HG03354 (cell line): ENCODE data around the gene CBR4.
"Not testable (repeated sequence)": the region's sequence is repeated elsewhere in the genome, so short reads cannot be mapped to it uniquely, and the experiment has no call there.

Experiments used
- ATAC-seq: cut with Tn5 transposase; IDR thresholded peaks from one replicate; pipeline ENCODE4 v1.9.1; 2021; ENCODE audit warnings: mild to moderate bottlenecking; ENCODE audit not compliant: unreplicated experiment, poor library complexity, severe bottlenecking

Gene CBR4

GRCh38 chr4:169035871-169036620 is 26.0 kb upstream of the CBR4 start:
- not testable (repeated sequence) for ATAC-seq

GRCh38 chr4:169033660-169034059 is 23.6 kb upstream of the CBR4 start:
- no peak for ATAC-seq

GRCh38 chr4:169032883-169033645 is 23.0 kb upstream of the CBR4 start:
- ATAC-seq = no peak

GRCh38 chr4:169032194-169032593 is 22.1 kb upstream of the CBR4 start:
- ATAC-seq = no peak

- no peak for ATAC-seq
Observed at GRCh38 chr4:169031392-169031791, 21.3 kb upstream of the CBR4 start.

GRCh38 chr4:169030562-169030982 is 20.5 kb upstream of the CBR4 start:
- ATAC-seq = no peak

GRCh38 chr4:169029947-169030346 is 19.9 kb upstream of the CBR4 start:
- no peak for ATAC-seq

- ATAC-seq = no peak
Observed at GRCh38 chr4:169027663-169028062, 17.6 kb upstream of the CBR4 start.

GRCh38 chr4:169025184-169025583 is 15.1 kb upstream of the CBR4 start:
- no peak for ATAC-seq

- peak; percentile 87 for ATAC-seq
Observed at GRCh38 chr4:169024762-169025161, 14.7 kb upstream of the CBR4 start.

GRCh38 chr4:169018406-169018805 is 8.4 kb upstream of the CBR4 start:
- no peak for ATAC-seq

GRCh38 chr4:169017971-169018370 is 7.9 kb upstream of the CBR4 start:
- ATAC-seq = no peak

GRCh38 chr4:169015186-169015623 is 5.2 kb upstream of the CBR4 start:
- no peak for ATAC-seq

- no peak for ATAC-seq
Observed at GRCh38 chr4:169014586-169014985, 4.5 kb upstream of the CBR4 start.

- ATAC-seq = no peak
Observed at GRCh38 chr4:169013396-169013795, 3.3 kb upstream of the CBR4 start.

GRCh38 chr4:169012049-169012448 is 2.0 kb upstream of the CBR4 start:
- no peak for ATAC-seq

- peak; percentile 35 for ATAC-seq
Observed at GRCh38 chr4:169009286-169010124, 550 bp downstream of the CBR4 start.

GRCh38 chr4:169005453-169006099 is 4.5 kb downstream of the CBR4 start:
- ATAC-seq = no peak

GRCh38 chr4:169000315-169000714 is 9.7 kb downstream of the CBR4 start:
- ATAC-seq = no peak

- ATAC-seq = no peak
Observed at GRCh38 chr4:168999809-169000208, 10.2 kb downstream of the CBR4 start.
